IMR-90 (cell line): Measurements from ENCODE around the gene DNAH17. TPM values are rescaled to one million over a fixed set of nuclear protein-coding genes. Genes with fewer than 3 reads are reported as not detected.

ENCODE experiments used
- ATAC-seq: fragments of 200-7000 bp; cut with Tn5 transposase; 2 replicates; pipeline ENCODE4 v1.9.1; 2020; ENCODE audit warnings: low read depth, mild to moderate bottlenecking, moderate library complexity
- BruUV-seq: library from RNA; stranded (reverse); fragments of 400-500 nt; replicated peaks from 2 replicates; lab custom pipeline; 2021; lab: Mats Ljungman, UMichigan
- CTCF ChIA-PET: fragments of 300-600 bp; formaldehyde crosslinking; extraction: SDS; loops from one replicate; lab custom pipeline; 2021; ENCODE audit warnings: antibody characterized with exemption; lab: Yijun Ruan, JAX
- POLR2A ChIA-PET: fragments of 300-600 bp; sonication (Branson Sonifier 250); formaldehyde crosslinking; loops from one replicate; lab custom pipeline; 2022; ENCODE audit warnings: antibody characterized with exemption; ENCODE audit not compliant: unreplicated experiment; lab: Charles Lee
- DNase-seq: peaks from one replicate; pipeline ENCODE4 v3.0.0; 2013
- H2AFZ ChIP-seq: replicated peaks from 2 replicates; pipeline ENCODE3; 2013; ENCODE audit warnings: low read length, mild to moderate bottlenecking; ENCODE audit not compliant: poor library complexity
- H2AK5ac ChIP-seq: 2 replicates; pipeline ENCODE4 v1.6.1; 2013; ENCODE audit warnings: low read depth, low read length, inconsistent platforms
- H2AK9ac ChIP-seq: replicated peaks from 2 replicates; pipeline ENCODE3; 2013; ENCODE audit warnings: mild to moderate bottlenecking, low read depth, low read length, moderate library complexity; ENCODE audit not compliant: poor library complexity
- H2BK120ac ChIP-seq: 2 replicates; pipeline ENCODE4 v1.6.1; 2013; ENCODE audit warnings: low read depth, low read length, inconsistent platforms
- H2BK15ac ChIP-seq: 3 replicates; pipeline ENCODE4 v1.6.1; 2013; ENCODE audit warnings: low read depth, low read length, inconsistent platforms
- H2BK20ac ChIP-seq: 2 replicates; pipeline ENCODE4 v1.6.1; 2013; ENCODE audit warnings: low read depth, mild to moderate bottlenecking, inconsistent platforms, low read length, moderate library complexity
- H2BK5ac ChIP-seq: 2 replicates; pipeline ENCODE4 v1.6.1; 2013; ENCODE audit warnings: mild to moderate bottlenecking, low read depth, low read length, inconsistent platforms; ENCODE audit not compliant: poor library complexity, severe bottlenecking
- H3K14ac ChIP-seq: replicated peaks from 2 replicates; pipeline ENCODE4 v1.6.1; 2013; ENCODE audit warnings: low read depth, low read length, inconsistent platforms
- H3K18ac ChIP-seq: 2 replicates; pipeline ENCODE4 v1.6.1; 2013; ENCODE audit warnings: low read depth, low read length, control low read depth
- H3K23ac ChIP-seq: 2 replicates; pipeline ENCODE4 v1.6.1; 2013; ENCODE audit warnings: low read depth, low read length, inconsistent platforms
- H3K27ac ChIP-seq: 2 replicates; pipeline ENCODE4 v1.5.1; 2013; ENCODE audit warnings: mild to moderate bottlenecking, control low read depth, low read length; ENCODE audit not compliant: insufficient read depth
- H3K27me3 ChIP-seq: 2 replicates; pipeline ENCODE4 v1.6.1; 2013; ENCODE audit warnings: low read length; ENCODE audit not compliant: control insufficient read depth, insufficient read depth
- H3K36me3 ChIP-seq: 2 replicates; pipeline ENCODE4 v1.6.1; 2013; ENCODE audit warnings: low read length, mixed read lengths; ENCODE audit not compliant: control insufficient read depth, insufficient read depth
- H3K4ac ChIP-seq: 2 replicates; pipeline ENCODE4 v1.6.1; 2013; ENCODE audit warnings: low read depth, low read length, inconsistent platforms
- H3K4me1 ChIP-seq: 2 replicates; pipeline ENCODE4 v1.6.1; 2013; ENCODE audit warnings: low read length, mixed read lengths; ENCODE audit not compliant: control insufficient read depth, insufficient read depth
- H3K4me2 ChIP-seq: 2 replicates; pipeline ENCODE4 v1.6.1; 2013; ENCODE audit warnings: low read depth, mild to moderate bottlenecking, control low read depth, low read length, moderate library complexity
- H3K4me3 ChIP-seq: 2 replicates; pipeline ENCODE4 v1.5.1; 2013; ENCODE audit warnings: low read depth, mild to moderate bottlenecking, control low read depth, low read length, moderate library complexity; ENCODE audit not compliant: insufficient read depth
- H3K56ac ChIP-seq: 2 replicates; pipeline ENCODE4 v1.6.1; 2013; ENCODE audit warnings: low read length, inconsistent platforms; ENCODE audit not compliant: insufficient read depth; ENCODE audit errors: extremely low read depth
- H3K79me1 ChIP-seq, 2 experiments: 2 replicates each; pipeline ENCODE4 v1.6.1; 2013; ENCODE audit warnings: low read length in 2 of 2, inconsistent platforms in 1 of 2, low read depth in 1 of 2
- H3K9ac ChIP-seq: 2 replicates; pipeline ENCODE4 v1.6.1; 2013; ENCODE audit warnings: low read depth, low read length, control low read depth
- H3K9me1 ChIP-seq: 2 replicates; pipeline ENCODE4 v1.6.1; 2013; ENCODE audit warnings: low read length, inconsistent platforms; ENCODE audit not compliant: insufficient read depth
- H3K9me3 ChIP-seq: 2 replicates; pipeline ENCODE4 v1.6.1; 2013; ENCODE audit warnings: low read length; ENCODE audit not compliant: control insufficient read depth, insufficient read depth
- H4K20me1 ChIP-seq: 2 replicates; pipeline ENCODE4 v1.6.1; 2013; ENCODE audit warnings: low read length, inconsistent platforms; ENCODE audit not compliant: insufficient read depth
- H4K5ac ChIP-seq: 2 replicates; pipeline ENCODE4 v1.6.1; 2013; ENCODE audit warnings: mild to moderate bottlenecking, low read depth, low read length, control low read depth
- H4K8ac ChIP-seq, 2 experiments: 2 replicates each; pipeline ENCODE4 v1.6.1; 2013; ENCODE audit warnings: low read depth in 2 of 2, low read length in 2 of 2, control low read depth in 1 of 2, inconsistent platforms in 1 of 2
- H4K91ac ChIP-seq: 2 replicates; pipeline ENCODE4 v1.6.1; 2013; ENCODE audit warnings: low read depth, low read length, inconsistent platforms; ENCODE audit not compliant: insufficient read depth
- BHLHE40 ChIP-seq: fragments of 150-350 bp; IDR thresholded peaks from 2 replicates; pipeline ENCODE4 v1.6.1; 2016; ENCODE audit warnings: mild to moderate bottlenecking, low read depth, low read length
- CEBPB ChIP-seq: IDR thresholded peaks from 2 replicates; pipeline ENCODE4 v1.6.1; 2012; ENCODE audit warnings: low read depth, low read length, improper control_type of control experiment
- FOS ChIP-seq: fragments of 150-350 bp; IDR thresholded peaks from 2 replicates; pipeline ENCODE4 v1.6.1; 2016; ENCODE audit warnings: low read depth, low read length
- MAZ ChIP-seq: IDR thresholded peaks from 2 replicates; pipeline ENCODE4 v1.6.1; 2012; ENCODE audit warnings: low read depth, mild to moderate bottlenecking, low read length, improper control_type of control experiment, moderate library complexity, borderline replicate concordance
- MXI1 ChIP-seq: IDR thresholded peaks from 2 replicates; pipeline ENCODE4 v1.6.1; 2012; ENCODE audit warnings: low read depth, mild to moderate bottlenecking, low read length, moderate library complexity, borderline replicate concordance
- NFE2L2 ChIP-seq: fragments of 150-350 bp; IDR thresholded peaks from 2 replicates; pipeline ENCODE4 v1.6.1; 2016; ENCODE audit warnings: low read depth, mild to moderate bottlenecking, low read length
- POLR2A ChIP-seq: IDR thresholded peaks from 2 replicates; pipeline ENCODE4 v1.6.1; 2012; ENCODE audit warnings: mild to moderate bottlenecking, low read depth, low read length
- RAD21 ChIP-seq: IDR thresholded peaks from 2 replicates; pipeline ENCODE4 v1.6.1; 2012; ENCODE audit warnings: low read length, improper control_type of control experiment
- RCOR1 ChIP-seq: IDR thresholded peaks from 2 replicates; pipeline ENCODE4 v1.6.1; 2012; ENCODE audit warnings: mild to moderate bottlenecking, low read length, improper control_type of control experiment; ENCODE audit not compliant: insufficient replicate concordance
- WGBS, 2 experiments: methylation state at CpG; one replicate each; pipeline versions ENCODE4 v1.1.5 to v1.1.7; 2013; ENCODE audit warnings: missing lambda C conversion rate in 2 of 2; ENCODE audit not compliant: insufficient read length in 1 of 2; ENCODE audit errors: extremely low coverage in 2 of 2; 5-methylcytosine and 5-hydroxymethylcytosine counted together
- dilution Hi-C: fragments of 300-500 bp; cut with HindIII; formaldehyde crosslinking; loops from one replicate; pipeline ENCODE4 v1.14.3; 2018; ENCODE audit warnings: low sequenced_read_pairs; ENCODE audit not compliant: unreplicated experiment
- in situ Hi-C: fragments of 300-500 bp; cut with MboI; formaldehyde crosslinking; loops from 3 replicates; pipeline ENCODE4 v1.14.3; 2019; ENCODE audit warnings: low sequenced_read_pairs, inconsistent platforms, mixed read lengths
- intact Hi-C: fragments of 100-400 bp; cut with micrococcal nuclease; formaldehyde crosslinking; loops from 2 replicates; pipeline ENCODE4 v1.10.0; 2022
- polyA plus RNA-seq, 3 experiments: library from polyadenylated mRNA; depleted of rRNA; stranded (reverse); fragments of >200 nt; gene quantifications; 2 replicates each; pipeline ENCODE4 v1.2.3, GENCODE V29; 2012; ENCODE audit warnings: low replicate concordance in 1 of 3
- total RNA-seq: library from RNA; depleted of rRNA; stranded (reverse); fragments of >200 nt; gene quantifications from 2 replicates; pipeline ENCODE4 v1.2.3, GENCODE V29; 2012

DNAH17 gene
- total and polyA plus RNA-seq, 2 of the 4 experiments (the other 2 are of a cell fraction), result not detected

GRCh38 chr17:78375401-78376151 is 201.6 kb downstream of the DNAH17 start (continued):
- peak; percentile 94 for TF ChIP-seq CEBPB
- TF ChIP-seq RCOR1, result peak; percentile 66
- TF ChIP-seq POLR2A, result peak; percentile 8; the same call in 1 of the 2 replicates

DNA sequence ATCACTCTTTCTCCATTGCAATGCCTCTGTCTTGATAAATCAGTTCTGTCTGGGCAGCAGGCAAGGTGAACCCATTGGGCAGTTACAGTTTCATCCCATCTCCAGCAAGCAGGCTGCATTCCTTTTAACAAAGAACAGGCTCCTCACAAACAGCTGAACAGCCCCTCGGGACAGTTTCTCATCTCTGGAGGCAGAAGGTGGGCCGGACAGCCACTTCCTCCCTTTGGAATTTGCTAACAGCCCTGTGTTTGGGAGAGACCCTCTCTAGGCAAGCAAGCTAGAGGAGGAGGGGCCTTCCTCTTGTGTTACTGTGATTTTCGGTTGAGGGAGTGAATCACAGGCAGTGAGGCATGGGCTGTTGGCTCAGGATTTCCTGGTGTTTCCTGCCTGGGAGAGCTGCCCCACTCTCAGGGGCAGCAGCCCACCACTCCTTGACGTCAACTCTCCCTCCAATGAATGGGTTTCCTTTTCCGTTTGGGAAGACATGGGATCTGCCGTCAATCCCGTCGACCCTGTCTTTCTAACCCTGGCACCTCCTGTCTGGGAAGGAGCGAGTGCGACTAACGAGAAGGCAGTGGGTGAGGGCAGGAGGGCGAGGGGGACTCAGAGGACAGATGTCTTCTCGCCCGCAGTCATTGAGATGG is 202.4 kb downstream of the DNAH17 start:
- Histone ChIP-seq H2BK5ac (peak overlapping the region; percentile 99), H3K56ac (peak overlapping the region; percentile 48), H3K9me3 (no peaks in the 10 kb centered on the region), H3K27me3 (no peaks in the 10 kb centered on the region), H2AFZ (peak overlapping the region; percentile 88), H4K8ac (peak overlapping the region; percentile 65 to 95), H3K36me3 (no peaks in the 10 kb centered on the region), H2BK120ac (peak overlapping the region; percentile 99), H2BK15ac (peak overlapping the region; percentile 96; the same call in 2 of the 3 replicates), H3K4me2 (peak overlapping the region; percentile 39), H3K4ac (peak overlapping the region; percentile 98), H2AK5ac (peak overlapping the region; percentile 96), H4K5ac (peak overlapping the region; percentile 89), H4K20me1 (peaks cover 3% of the 10 kb centered on the region; the same call in 1 of the 2 replicates), H3K9ac (peak overlapping the region; percentile 60), H3K79me1 (peaks cover 6 to 20% of the 10 kb centered on the region in 2 experiments; a peak in 3 of 4 replicates), H3K18ac (peak overlapping the region; percentile 90), H3K4me3 (no peak overlapping the region), H3K9me1 (peaks cover 12% of the 10 kb centered on the region), H3K14ac (peak overlapping the region; percentile 86), H4K91ac (peak overlapping the region; percentile 98), H3K23ac (peak overlapping the region; percentile 57), H2AK9ac (peak overlapping the region; percentile 91), H2BK20ac (peak overlapping the region; percentile 96), H3K27ac (peak overlapping the region; percentile 99), H3K4me1 (peaks cover 26% of the 10 kb centered on the region)
- ChIA-PET CTCF (interaction anchor here (0.6 to 1.5 kb wide), 2 partner anchors 14 to 44 kb away, joined by 3 to 10 read pairs; no protein-coding TSS in a partner anchor), POLR2A (no interaction called here)
- WGBS, 2 experiments, result 20% methylated on average over 1 of the region's 14 CpGs; no CpG with 5 or more reads in 1 of the 2 experiments
- in situ Hi-C loops (no loop called here), intact Hi-C loops (no loop called here), dilution Hi-C loops (no loop called here)
- ATAC-seq, result peak; percentile 50
- peak; percentile 90 for DNase-seq
- BruUV-seq, result no TSS peak
- no peak for TF ChIP-seq NFE2L2
- no peak for TF ChIP-seq MXI1
- TF ChIP-seq RAD21, result peak; percentile 15; the same call in 1 of the 2 replicates
- TF ChIP-seq FOS, result peak; percentile 42
- peak; percentile 9 for TF ChIP-seq RCOR1
- peak; percentile 15; the same call in 1 of the 2 replicates for TF ChIP-seq CEBPB
- TF ChIP-seq BHLHE40, result 0 out of 2 replicates have a peak, but pooled peaks have one; percentile 8
- peak; percentile 51; the same call in 1 of the 2 replicates for TF ChIP-seq MAZ
- TF ChIP-seq POLR2A, result peak; percentile 66; the same call in 1 of the 2 replicates
